ENCODE results near the gene FASTKD2.

FASTKD2 gene

GRCh38 chr2:206837775-206838174 is 72.4 kb downstream of the FASTKD2 start:
- DNase-seq (ENCODE audit: low read depth) = no peak

- no peak for DNase-seq (ENCODE audit: low read depth)
Observed at GRCh38 chr2:206838690-206839089, 73.3 kb downstream of the FASTKD2 start.

GRCh38 chr2:206840999-206841398 is 75.6 kb downstream of the FASTKD2 start:
- DNase-seq (ENCODE audit: low read depth) = no peak

Data from GM04504 (cell line).